T-helper 17 cell (primary cell): ENCODE results near the gene PLAC1. TPM values are rescaled to one million over a fixed set of nuclear protein-coding genes. Genes with fewer than 3 reads are reported as not detected.

Experiments
- ATAC-seq: fragments of 150-1000 bp; cut with Tn5 transposase; 2 replicates; pipeline ENCODE4 v1.10.0; 2021; ENCODE audit warnings: mild to moderate bottlenecking, moderate library complexity
- DNase-seq, 3 donors: peaks; one replicate each; pipeline versions ENCODE4 v3.0.0 to v3.0.0-alpha.2; 2020 to 2021
- H3K9me3 ChIP-seq: one replicate; pipeline ENCODE4 v1.7.0; 2013; ENCODE audit warnings: low read length, mild to moderate bottlenecking; ENCODE audit not compliant: control insufficient read depth, poor library complexity, severe bottlenecking
- H3K27ac Mint-ChIP-seq: one replicate; pipeline ENCODE4 v1.8.0; 2022; ENCODE audit warnings: mild to moderate bottlenecking, moderate library complexity, mixed read lengths
- H3K27me3 Mint-ChIP-seq: one replicate; pipeline ENCODE4 v1.8.0; 2022; ENCODE audit warnings: mixed read lengths
- H3K36me3 Mint-ChIP-seq: one replicate; pipeline ENCODE4 v1.8.0; 2022; ENCODE audit warnings: low read depth, mixed read lengths
- H3K4me1 Mint-ChIP-seq: one replicate; pipeline ENCODE4 v1.8.0; 2022; ENCODE audit warnings: mild to moderate bottlenecking, mixed read lengths
- H3K4me3 Mint-ChIP-seq: one replicate; pipeline ENCODE4 v1.8.0; 2022; ENCODE audit warnings: mild to moderate bottlenecking, moderate library complexity, mixed read lengths
- total RNA-seq, 4 donors: library from RNA in 2 of 4; stranded (reverse) in 2 of 4; gene quantifications; one replicate each; pipeline ENCODE4 v1.2.3 and lab custom pipeline; 2022 to 2026

PLAC1 gene
- total RNA-seq, 2 donors from 2014 or later: not detected

DNA sequence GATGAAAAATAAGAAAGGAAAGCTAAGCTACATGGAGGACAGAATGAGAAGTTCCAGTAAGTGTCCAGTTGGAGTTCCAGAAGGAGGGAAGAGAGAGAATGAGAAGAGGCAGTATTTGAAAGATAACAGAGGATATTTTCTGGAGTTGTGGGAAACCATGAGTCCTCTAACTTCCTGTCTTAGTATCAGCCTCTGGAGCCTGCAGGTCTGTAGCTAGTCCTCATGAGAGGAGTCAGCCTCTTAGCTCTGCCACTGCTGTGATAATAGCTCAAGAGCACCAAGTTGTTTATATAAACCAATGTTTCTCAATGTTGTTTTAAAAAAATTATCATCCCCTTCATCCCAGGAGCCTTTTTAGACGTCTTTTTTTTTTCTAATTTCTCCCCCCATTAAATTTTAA lies 2.4 kb upstream of the PLAC1 start:
- peaks cover 9% of the 10 kb centered on the region for H3K27me3 Mint-ChIP-seq
- no peaks in the 10 kb centered on the region for H3K4me1 Mint-ChIP-seq
- no peaks in the 10 kb centered on the region for H3K9me3 ChIP-seq
- no peak overlapping the region for H3K4me3 Mint-ChIP-seq
- no peak for ATAC-seq
- H3K36me3 Mint-ChIP-seq: peaks cover 2% of the 10 kb centered on the region
- no peak overlapping the region for H3K27ac Mint-ChIP-seq
- no peak for DNase-seq

DNA sequence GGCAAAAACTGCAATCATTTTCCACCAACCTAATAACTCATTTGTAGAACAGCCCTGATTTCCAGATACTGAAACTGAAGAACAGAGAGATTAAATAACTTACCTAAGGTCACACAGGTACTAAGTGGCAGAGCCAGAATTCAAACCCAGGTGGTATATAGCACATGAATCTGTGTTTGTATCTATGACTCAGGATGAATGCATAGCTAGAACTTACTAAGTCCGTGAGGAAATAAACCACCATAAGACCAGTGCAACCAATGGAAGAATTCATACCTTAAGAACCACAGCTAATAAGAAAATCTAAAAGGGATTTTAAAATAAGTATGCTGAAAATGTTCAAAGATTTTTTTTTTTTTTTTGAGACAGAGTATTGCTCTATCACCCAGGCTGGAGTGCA lies 1.5 kb upstream of the PLAC1 start:
- ATAC-seq (no peak), DNase-seq (no peak)
- H3K9me3 ChIP-seq: no peaks in the 10 kb centered on the region
- Mint-ChIP-seq H3K27ac (no peak overlapping the region), H3K4me1 (no peaks in the 10 kb centered on the region), H3K27me3 (peaks cover 5% of the 10 kb centered on the region), H3K4me3 (no peak overlapping the region), H3K36me3 (peaks cover 2% of the 10 kb centered on the region)

DNA sequence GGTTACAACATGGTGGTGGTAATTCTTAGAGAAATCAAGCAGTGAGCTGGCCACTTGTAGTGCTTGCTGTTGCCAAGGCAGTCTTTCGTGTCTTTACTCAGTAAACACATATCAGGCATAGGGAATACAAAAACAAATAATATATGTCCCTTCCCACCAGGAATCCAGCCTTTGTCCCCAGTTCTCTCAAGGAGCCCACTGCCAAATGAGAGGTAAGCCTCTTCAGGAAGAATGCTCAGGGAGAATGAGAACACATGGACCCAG lies 421 bp upstream of the PLAC1 start:
- H3K27ac Mint-ChIP-seq: no peak overlapping the region
- DNase-seq (no peak), ATAC-seq (no peak)
- no peaks in the 10 kb centered on the region for H3K4me1 Mint-ChIP-seq
- H3K36me3 Mint-ChIP-seq: peaks cover 2% of the 10 kb centered on the region
- no peak overlapping the region for H3K4me3 Mint-ChIP-seq
- peaks cover 5% of the 10 kb centered on the region for H3K27me3 Mint-ChIP-seq
- no peaks in the 10 kb centered on the region for H3K9me3 ChIP-seq

DNA sequence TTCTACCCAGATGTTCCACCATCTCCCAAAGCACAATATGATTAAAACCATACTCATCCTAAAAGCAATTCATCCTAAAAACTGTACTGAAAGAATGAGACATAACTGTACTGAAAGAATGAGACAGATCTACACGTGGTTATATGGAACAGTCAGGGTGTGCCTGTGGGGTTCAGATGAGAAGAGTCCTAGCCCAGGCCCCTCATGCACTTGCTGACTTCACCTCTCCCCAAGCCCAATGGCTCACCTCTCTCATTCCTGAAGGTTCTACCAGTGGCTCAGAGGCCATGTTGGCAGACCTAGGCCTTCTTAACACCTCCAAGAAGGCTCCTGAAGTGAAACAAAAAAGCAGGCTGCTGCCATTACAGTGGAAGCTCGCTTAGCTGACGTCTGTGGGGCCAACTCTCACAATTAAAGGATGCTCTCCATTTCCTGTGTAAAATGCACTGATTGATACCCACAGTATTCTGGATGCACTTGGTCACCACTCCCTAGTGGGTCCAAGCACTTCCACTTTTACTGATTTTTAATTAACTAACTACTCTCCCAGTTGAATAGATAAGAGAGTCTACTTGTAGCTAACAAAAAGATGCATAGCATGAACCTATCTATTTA lies 3.8 kb downstream of the PLAC1 start:
- Mint-ChIP-seq H3K36me3 (peaks cover 2% of the 10 kb centered on the region), H3K4me1 (no peaks in the 10 kb centered on the region), H3K27me3 (no peaks in the 10 kb centered on the region), H3K4me3 (no peak overlapping the region), H3K27ac (no peak overlapping the region)
- no peak for ATAC-seq
- H3K9me3 ChIP-seq: no peaks in the 10 kb centered on the region
- no peak for DNase-seq

DNA sequence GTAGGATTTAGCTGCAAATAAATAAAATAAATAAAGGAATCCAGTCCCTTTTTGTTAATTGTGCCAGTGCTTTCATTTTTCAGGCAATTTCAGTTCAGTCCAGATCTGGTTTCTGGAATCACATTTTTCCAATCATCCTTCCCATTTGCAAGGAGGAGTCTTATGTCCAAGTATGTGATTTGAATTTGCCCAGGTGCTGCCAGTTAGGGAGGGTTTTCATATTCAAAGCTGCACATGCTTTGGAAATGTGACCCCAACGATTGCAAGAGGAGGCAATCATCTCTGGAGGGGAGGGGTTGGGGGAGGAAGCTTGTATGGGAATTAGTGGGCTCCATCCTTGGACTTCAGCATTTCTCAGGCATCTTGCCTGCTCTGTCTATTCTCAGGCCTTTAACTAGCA lies 4.4 kb downstream of the PLAC1 start:
- ATAC-seq (no peak), DNase-seq (no peak)
- Mint-ChIP-seq H3K36me3 (peaks cover 2% of the 10 kb centered on the region), H3K4me3 (no peak overlapping the region), H3K27ac (no peak overlapping the region), H3K27me3 (no peaks in the 10 kb centered on the region), H3K4me1 (no peaks in the 10 kb centered on the region)
- no peaks in the 10 kb centered on the region for H3K9me3 ChIP-seq

DNA sequence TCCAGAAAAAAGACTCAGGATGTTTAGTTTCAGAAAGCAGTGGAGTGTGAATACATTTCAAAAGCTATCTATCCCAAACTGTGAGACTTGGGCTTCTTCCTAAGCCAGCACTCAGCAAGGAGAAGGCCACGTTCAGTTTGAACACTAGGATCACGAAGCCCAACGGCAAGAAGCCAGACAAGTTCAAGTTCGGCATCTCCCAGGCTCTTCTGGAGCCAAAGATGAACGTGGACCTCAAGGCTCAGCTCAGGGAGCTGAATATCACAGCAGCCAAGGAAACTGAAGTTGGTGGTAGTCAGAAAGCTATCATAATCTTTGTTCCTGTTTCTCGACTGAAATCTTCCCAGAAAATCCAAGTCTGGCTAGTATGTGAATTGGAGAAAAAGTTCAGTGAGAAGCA lies 7.6 kb downstream of the PLAC1 start:
- ATAC-seq (no peak), DNase-seq (no peak)
- no peak overlapping the region for H3K27ac Mint-ChIP-seq
- H3K4me3 Mint-ChIP-seq: no peak overlapping the region
- H3K9me3 ChIP-seq: no peaks in the 10 kb centered on the region
- H3K4me1 Mint-ChIP-seq: no peaks in the 10 kb centered on the region
- no peaks in the 10 kb centered on the region for H3K36me3 Mint-ChIP-seq
- H3K27me3 Mint-ChIP-seq: peaks cover 5% of the 10 kb centered on the region

DNA sequence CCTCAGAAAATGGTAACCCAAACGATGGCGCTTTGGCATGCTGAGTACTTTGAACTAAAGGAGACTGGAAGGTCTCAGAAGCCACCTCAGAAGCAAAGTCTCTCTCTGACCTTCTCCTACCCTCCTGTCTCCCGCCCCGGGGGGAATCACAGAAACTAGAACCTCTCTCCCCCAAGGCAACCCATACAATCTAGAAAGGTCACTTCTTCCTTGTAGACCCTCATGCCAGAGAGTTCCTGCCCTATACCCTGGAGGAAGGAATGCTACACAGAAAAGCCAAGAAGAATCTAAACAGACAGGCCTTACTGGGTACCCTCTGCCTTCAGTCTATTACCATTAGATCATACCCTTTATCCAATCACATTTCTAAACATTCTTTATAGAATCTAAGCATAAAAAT lies 8.5 kb downstream of the PLAC1 start:
- H3K27me3 Mint-ChIP-seq: peaks cover 5% of the 10 kb centered on the region
- no peaks in the 10 kb centered on the region for H3K4me1 Mint-ChIP-seq
- H3K27ac Mint-ChIP-seq: no peak overlapping the region
- DNase-seq: no peak
- ATAC-seq: no peak
- no peaks in the 10 kb centered on the region for H3K9me3 ChIP-seq
- H3K36me3 Mint-ChIP-seq: no peaks in the 10 kb centered on the region
- H3K4me3 Mint-ChIP-seq: no peak overlapping the region

DNA sequence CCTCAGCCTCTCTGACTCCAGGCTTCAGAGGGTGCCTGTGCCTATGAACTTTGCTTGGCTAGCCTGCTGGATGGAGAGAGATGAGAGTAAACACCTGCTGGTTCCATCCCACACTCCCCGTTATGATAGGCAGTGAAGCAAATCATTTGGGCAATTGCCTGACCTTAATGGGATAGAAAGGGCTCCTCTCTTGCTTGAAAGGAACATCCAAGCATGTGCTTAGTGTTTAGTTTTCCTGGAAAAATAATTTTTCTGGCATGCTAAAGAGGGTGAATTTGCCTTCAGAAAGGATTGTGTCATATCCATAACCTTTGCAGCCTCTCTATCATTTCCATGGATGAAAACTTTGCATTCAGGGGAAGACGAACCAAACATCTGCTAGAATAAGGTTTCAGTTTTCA lies 10.8 kb downstream of the PLAC1 start:
- no peaks in the 10 kb centered on the region for H3K9me3 ChIP-seq
- H3K36me3 Mint-ChIP-seq: no peaks in the 10 kb centered on the region
- peaks cover 10% of the 10 kb centered on the region for H3K27me3 Mint-ChIP-seq
- no peak overlapping the region for H3K27ac Mint-ChIP-seq
- ATAC-seq: no peak
- DNase-seq: no peak
- no peak overlapping the region for H3K4me3 Mint-ChIP-seq
- no peaks in the 10 kb centered on the region for H3K4me1 Mint-ChIP-seq

DNA sequence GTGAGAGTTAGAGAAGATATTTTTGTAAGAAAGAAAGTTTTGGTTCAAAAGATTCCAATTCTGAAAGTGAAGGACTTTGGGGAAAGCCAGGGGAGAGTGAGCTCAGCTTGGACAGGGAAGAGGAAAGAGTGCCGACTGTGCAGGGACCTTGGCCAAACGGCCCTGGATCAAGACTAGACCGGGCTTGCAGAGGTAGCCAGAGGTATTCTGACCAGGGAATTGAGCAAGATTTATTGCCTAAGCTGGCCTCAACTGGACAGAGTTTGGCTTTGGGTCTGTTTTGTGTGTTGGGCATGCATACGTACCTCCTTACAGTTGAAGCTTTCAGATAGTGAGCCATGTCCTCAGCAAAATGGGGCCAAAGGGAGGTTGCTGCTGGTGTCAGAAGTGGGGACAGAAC lies 11.6 kb downstream of the PLAC1 start:
- ATAC-seq: no peak

DNA sequence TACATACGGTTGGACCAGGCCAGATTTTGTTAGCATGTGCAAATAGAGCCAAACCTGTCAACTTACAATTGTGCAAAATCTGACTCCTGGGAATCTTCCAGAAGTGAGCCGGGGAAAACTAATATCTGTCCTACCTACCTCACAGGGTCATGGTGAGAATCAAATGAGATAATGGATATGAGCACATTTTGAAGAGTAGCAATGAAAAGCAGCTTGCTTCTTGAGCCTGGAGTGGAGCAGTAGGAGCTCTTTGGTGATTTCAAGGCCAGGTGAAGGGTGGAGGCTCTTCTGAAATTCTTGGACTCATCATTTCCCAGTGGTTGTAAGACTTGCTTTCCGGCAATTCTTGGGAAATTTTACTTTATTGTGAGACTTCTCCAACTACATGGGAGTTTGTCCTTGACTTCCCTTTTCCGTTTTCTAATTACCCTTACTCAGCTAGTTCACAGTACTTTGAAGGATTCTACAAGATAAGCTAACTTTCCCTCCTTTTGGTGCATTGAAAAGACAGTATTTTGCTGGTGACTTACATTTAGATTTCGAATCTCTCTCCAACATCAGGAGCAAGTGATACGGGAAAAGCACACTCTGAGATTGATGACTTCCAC lies 12.2 kb downstream of the PLAC1 start:
- H3K4me1 Mint-ChIP-seq: no peaks in the 10 kb centered on the region
- H3K4me3 Mint-ChIP-seq: no peak overlapping the region
- H3K36me3 Mint-ChIP-seq: no peaks in the 10 kb centered on the region
- peaks cover 12% of the 10 kb centered on the region for H3K27me3 Mint-ChIP-seq
- H3K9me3 ChIP-seq: no peaks in the 10 kb centered on the region
- ATAC-seq (no peak), DNase-seq (no peak)
- no peak overlapping the region for H3K27ac Mint-ChIP-seq

More for the DNA sequence above, 11.6 kb downstream of the PLAC1 start:
- Mint-ChIP-seq H3K27ac (no peak overlapping the region), H3K4me1 (no peaks in the 10 kb centered on the region), H3K36me3 (no peaks in the 10 kb centered on the region), H3K27me3 (peaks cover 12% of the 10 kb centered on the region), H3K4me3 (no peak overlapping the region)
- no peaks in the 10 kb centered on the region for H3K9me3 ChIP-seq
- no peak for DNase-seq

DNA sequence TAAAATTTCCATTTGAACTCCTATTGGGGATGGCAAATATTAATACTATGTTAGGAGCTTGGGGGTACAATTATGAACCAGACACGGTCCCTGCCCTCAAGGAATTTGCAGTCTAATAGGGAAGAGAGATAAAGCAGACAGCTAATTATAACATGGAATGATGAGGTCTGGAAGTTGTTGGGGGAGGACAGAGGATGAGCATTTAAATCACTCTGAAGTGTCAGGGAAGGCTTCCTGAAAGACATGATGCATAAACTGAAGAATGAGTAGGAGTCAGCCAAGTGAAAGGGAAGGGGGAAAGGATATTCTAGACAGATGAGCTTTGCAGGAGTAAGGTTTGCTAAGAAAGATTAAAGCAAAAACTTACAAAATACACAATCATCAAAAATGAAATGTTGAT lies 15.9 kb downstream of the PLAC1 start:
- H3K27ac Mint-ChIP-seq: no peak overlapping the region
- DNase-seq (no peak), ATAC-seq (no peak)
- H3K36me3 Mint-ChIP-seq: no peaks in the 10 kb centered on the region
- H3K4me3 Mint-ChIP-seq: no peak overlapping the region
- no peaks in the 10 kb centered on the region for H3K4me1 Mint-ChIP-seq
- no peaks in the 10 kb centered on the region for H3K9me3 ChIP-seq
- peaks cover 12% of the 10 kb centered on the region for H3K27me3 Mint-ChIP-seq

DNA sequence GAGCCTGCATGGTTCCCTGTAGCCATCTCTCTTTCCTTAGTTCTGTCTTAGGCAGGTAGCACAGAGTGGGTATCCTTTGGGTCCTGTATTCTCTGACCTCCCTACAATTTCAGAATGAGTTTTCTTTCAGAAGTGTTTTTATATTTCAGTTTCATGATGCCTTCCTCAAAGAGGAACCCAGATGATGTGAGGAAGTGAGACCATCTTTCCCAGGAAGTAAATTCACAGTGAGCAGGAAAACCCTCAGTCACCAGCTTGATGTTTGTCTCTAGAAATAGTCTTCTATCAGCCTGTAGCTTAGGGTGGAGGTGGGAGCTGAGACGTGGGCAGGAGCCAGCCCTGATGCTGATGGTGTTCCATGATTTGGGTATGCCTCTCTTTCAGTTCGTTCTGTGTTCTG lies 16.9 kb downstream of the PLAC1 start:
- no peak overlapping the region for H3K27ac Mint-ChIP-seq
- no peaks in the 10 kb centered on the region for H3K36me3 Mint-ChIP-seq
- DNase-seq: no peak
- H3K9me3 ChIP-seq: no peaks in the 10 kb centered on the region
- no peak overlapping the region for H3K4me3 Mint-ChIP-seq
- ATAC-seq: no peak
- H3K4me1 Mint-ChIP-seq: no peaks in the 10 kb centered on the region
- H3K27me3 Mint-ChIP-seq: peaks cover 16% of the 10 kb centered on the region

DNA sequence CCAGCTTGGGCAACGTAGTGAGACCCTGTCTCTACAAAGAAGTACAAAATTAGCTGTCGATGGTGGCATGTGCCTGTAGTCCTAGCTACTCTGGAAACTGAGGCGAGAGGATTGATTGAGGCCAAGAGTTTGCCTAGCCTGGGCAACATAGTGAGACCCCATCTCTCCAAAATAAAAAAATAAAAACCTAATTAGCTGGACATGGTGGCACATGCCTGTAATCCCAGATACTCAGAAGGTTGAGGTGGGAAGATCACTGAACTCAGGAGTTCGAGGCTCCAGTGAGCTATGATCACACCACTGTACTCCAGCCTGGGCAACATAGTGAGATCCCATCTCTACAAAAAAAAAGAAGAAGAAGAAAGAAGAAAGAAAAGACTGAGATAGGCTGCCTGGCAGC lies 17.4 kb downstream of the PLAC1 start:
- DNase-seq (no peak), ATAC-seq (no peak)
- Mint-ChIP-seq H3K4me1 (no peaks in the 10 kb centered on the region), H3K27ac (no peak overlapping the region), H3K36me3 (no peaks in the 10 kb centered on the region), H3K27me3 (peaks cover 13% of the 10 kb centered on the region), H3K4me3 (no peak overlapping the region)
- no peaks in the 10 kb centered on the region for H3K9me3 ChIP-seq

DNA sequence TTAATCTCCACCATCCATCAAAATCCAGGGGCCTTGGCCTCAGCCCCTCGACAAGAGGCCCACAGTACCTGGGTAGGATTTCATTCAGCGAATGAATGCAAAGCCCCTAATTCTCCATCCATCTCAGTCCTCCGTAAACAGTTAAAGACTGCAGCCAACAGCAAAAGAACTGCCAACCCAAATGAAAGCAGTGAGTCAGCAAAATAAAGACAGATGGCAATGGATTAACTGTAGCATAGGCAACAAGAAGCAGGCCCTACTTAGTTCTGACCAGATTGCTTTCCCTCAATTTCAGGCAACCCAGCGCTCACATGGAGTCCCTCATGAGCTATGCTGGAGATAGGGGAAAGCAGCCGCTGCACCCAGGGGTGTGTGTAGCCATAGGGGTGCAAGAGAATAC lies 21.4 kb downstream of the PLAC1 start:
- H3K27ac Mint-ChIP-seq: no peak overlapping the region
- no peaks in the 10 kb centered on the region for H3K36me3 Mint-ChIP-seq
- no peaks in the 10 kb centered on the region for H3K4me1 Mint-ChIP-seq
- H3K27me3 Mint-ChIP-seq: peaks cover 11% of the 10 kb centered on the region
- no peak for ATAC-seq
- no peak for DNase-seq
- no peaks in the 10 kb centered on the region for H3K9me3 ChIP-seq
- no peak overlapping the region for H3K4me3 Mint-ChIP-seq
